K562 (cell line): ENCODE measurements around the gene WDR31. TPM values are rescaled to one million over a fixed set of nuclear protein-coding genes. Genes with fewer than 3 reads are reported as not detected.
A peak's percentile ranks its signal among the peaks of the same experiment; 100 is the strongest.

Experiments
- CEBPG ChIP-seq, 3 experiments: fragments of 200-800 bp in 1 of 3; sonication (Bioruptor generic) in 1 of 3; sonication (generic) in 1 of 3; formaldehyde crosslinking in 1 of 3; IDR thresholded peaks in 2 of 3; conservative IDR thresholded peaks in 1 of 3; 2 replicates each; pipeline versions ENCODE4 v1.6.1 to v1.8.0; 2016 to 2022; ENCODE audit warnings: missing compliant biosample characterization in 2 of 3, missing genetic modification characterization in 2 of 3, mild to moderate bottlenecking in 1 of 3, missing genetic modification reagents in 1 of 3
- EWSR1 ChIP-seq: fragments of 450-650 bp; IDR thresholded peaks from 2 replicates; pipeline ENCODE4 v1.6.1; 2018; ENCODE audit warnings: borderline replicate concordance, mild to moderate bottlenecking, low read depth, moderate library complexity; ENCODE audit not compliant: partially characterized antibody
- GABPA ChIP-seq: fragments of 200-800 bp; sonication (Bioruptor generic); conservative IDR thresholded peaks from 2 replicates; pipeline ENCODE4 v1.6.1; 2016; ENCODE audit warnings: low read depth, missing genetic modification characterization, missing compliant biosample characterization
- JUND ChIP-seq, 2 experiments: IDR thresholded peaks; 2 replicates in 1 of 2; 3 replicates in 1 of 2; pipeline ENCODE4 v1.6.1; 2011; ENCODE audit warnings: borderline replicate concordance in 2 of 2, low read depth in 2 of 2, low read length in 2 of 2, improper control_type of control experiment in 1 of 2, missing biosample characterization in 1 of 2, missing genetic modification characterization in 1 of 2, missing genetic modification reagents in 1 of 2
- KLF16 ChIP-seq: IDR thresholded peaks from 2 replicates; pipeline ENCODE4 v1.6.1; 2016; ENCODE audit warnings: antibody characterized with exemption
- MTA3 ChIP-seq: fragments of 450-650 bp; formaldehyde crosslinking; IDR thresholded peaks from 2 replicates; pipeline ENCODE4 v1.6.1; 2017; ENCODE audit warnings: mild to moderate bottlenecking, borderline replicate concordance
- MXI1 ChIP-seq: IDR thresholded peaks from 2 replicates; pipeline ENCODE4 v1.6.1; 2011; ENCODE audit warnings: low read depth, mild to moderate bottlenecking, improper control_type of control experiment, low read length
- NR1H2 ChIP-seq: sonication (generic); formaldehyde crosslinking; IDR thresholded peaks from 2 replicates; pipeline ENCODE4 v1.4.0; 2020; ENCODE audit warnings: mild to moderate bottlenecking, missing genetic modification reagents
- RBFOX2 ChIP-seq: fragments of 200-400 bp; formaldehyde crosslinking; IDR thresholded peaks from 2 replicates; pipeline ENCODE4 v1.6.1; 2017; ENCODE audit warnings: low read depth, mild to moderate bottlenecking, low read length, moderate library complexity
- RNF2 ChIP-seq: sonication (generic); IDR thresholded peaks from 2 replicates; pipeline ENCODE4 v1.6.1; 2016
- TAF1 ChIP-seq: IDR thresholded peaks from 2 replicates; pipeline ENCODE4 v1.6.1; 2011; ENCODE audit warnings: mild to moderate bottlenecking, low read length, moderate library complexity; ENCODE audit not compliant: insufficient read depth, control insufficient read depth, severe bottlenecking; ENCODE audit errors: extremely low read depth
- polyA plus RNA-seq, 8 experiments: library from polyadenylated mRNA; depleted of rRNA in 4 of 8; stranded (reverse) in 5 of 8; unstranded in 3 of 8; fragments of >200 nt; fragmentation: Nextera tagmentation in 2 of 8; fragmentation: Illumina TruSeq in 1 of 8; extraction: Ambion mirVana in 2 of 8; extraction: Trizol in 1 of 8; gene quantifications; 2 replicates each; pipeline versions ENCODE4 v1.2.1 to v1.2.3, GENCODE V29; 2011 to 2014; ENCODE audit warnings: inconsistent platforms in 1 of 8, missing spikeins in 1 of 8
- total RNA-seq, 7 experiments: library from RNA; depleted of rRNA in 6 of 7; stranded (reverse); fragments of >200 nt in 6 of 7; fragmentation: Illumina TruSeq in 2 of 7; extraction: Trizol in 2 of 7; gene quantifications; 2 replicates each; pipeline versions ENCODE4 v1.2.1 to v1.2.3, GENCODE V29; 2011 to 2021; ENCODE audit warnings: low replicate concordance in 1 of 7
- TF ChIP-seq, protein P1 (sequence below): sonication (generic); formaldehyde crosslinking; IDR thresholded peaks from 2 replicates; pipeline ENCODE4 v1.8.1; 2023; ENCODE audit warnings: mild to moderate bottlenecking, missing genetic modification reagents
- TF ChIP-seq, protein P2 (sequence below), 2 experiments: fragments of 150-350 bp in 1 of 2; IDR thresholded peaks; 2 replicates each; pipeline ENCODE4 v1.6.1; 2012 to 2016; ENCODE audit warnings: low read depth in 2 of 2, low read length in 2 of 2, mild to moderate bottlenecking in 1 of 2, moderate library complexity in 1 of 2
- TF ChIP-seq, protein P3 (sequence below): fragments of 450-650 bp; IDR thresholded peaks from 2 replicates; pipeline ENCODE4 v1.7.0; 2016; ENCODE audit warnings: borderline replicate concordance
- TF ChIP-seq, protein P4 (sequence below): fragments of 450-650 bp; IDR thresholded peaks from 2 replicates; pipeline ENCODE4 v1.6.1; 2016; ENCODE audit warnings: borderline replicate concordance

The WDR31 gene
- total and polyA plus RNA-seq, 9 of the 15 experiments (the other 6 are each of a cell fraction or from before 2014, with no cell fraction given) = 0.35 to 1.8 (median 0.95) TPM

DNA sequence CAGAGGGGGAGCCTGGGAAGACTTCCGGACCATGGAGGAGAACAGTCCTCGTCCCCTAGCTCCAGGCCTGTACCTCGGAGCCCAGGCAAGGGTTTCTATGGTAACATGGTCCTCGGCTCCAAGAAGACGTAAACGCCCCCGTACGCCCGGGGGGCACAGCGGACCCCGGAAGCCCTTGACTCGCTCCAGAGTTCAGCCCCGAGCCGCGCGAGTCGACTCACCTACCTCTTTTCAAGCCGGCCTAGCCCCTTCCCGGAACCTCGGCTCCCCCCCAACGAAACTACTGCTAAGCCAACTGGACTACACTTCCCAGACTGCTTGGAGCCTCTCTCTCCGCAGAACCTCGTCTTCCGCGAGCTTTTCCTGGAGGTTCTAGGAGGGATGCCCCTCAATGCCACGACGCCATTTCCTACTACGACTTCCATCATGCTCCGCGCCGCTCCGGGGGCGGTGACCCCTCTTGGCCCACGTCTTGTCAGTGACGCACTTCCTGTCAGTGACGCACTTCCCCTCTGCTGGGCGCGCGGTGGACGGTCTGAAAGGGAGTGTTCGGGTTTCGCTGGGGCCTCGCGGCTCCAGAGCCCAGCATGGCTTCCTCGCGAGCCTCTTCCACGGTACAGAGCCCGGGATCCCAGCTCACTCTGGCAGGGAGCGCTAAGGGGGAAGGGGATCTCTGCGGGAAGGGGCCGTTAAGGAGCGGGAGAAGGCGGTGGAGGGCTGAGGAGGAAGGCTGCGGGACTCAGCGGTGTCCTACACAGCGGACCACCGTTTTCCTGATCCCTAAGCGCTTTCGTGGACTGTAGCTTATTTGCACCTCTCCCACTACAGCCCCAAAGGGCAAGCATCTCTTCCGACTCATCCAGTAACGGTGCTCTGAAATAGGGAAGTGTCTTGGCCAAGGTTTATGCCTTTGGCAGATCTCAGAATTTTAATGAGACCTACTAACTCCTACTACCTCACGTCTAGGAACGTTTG, 64.6 kb downstream of the WDR31 start, which contains the start of the genes CDC26 and PRPF4 (continued):
- TF ChIP-seq, protein P1, sequence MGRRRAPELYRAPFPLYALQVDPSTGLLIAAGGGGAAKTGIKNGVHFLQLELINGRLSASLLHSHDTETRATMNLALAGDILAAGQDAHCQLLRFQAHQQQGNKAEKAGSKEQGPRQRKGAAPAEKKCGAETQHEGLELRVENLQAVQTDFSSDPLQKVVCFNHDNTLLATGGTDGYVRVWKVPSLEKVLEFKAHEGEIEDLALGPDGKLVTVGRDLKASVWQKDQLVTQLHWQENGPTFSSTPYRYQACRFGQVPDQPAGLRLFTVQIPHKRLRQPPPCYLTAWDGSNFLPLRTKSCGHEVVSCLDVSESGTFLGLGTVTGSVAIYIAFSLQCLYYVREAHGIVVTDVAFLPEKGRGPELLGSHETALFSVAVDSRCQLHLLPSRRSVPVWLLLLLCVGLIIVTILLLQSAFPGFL (CRISPR knock-in tag) = peak; percentile 24; the same call in 1 of the 2 replicates
- TF ChIP-seq EWSR1 (no peak), GABPA (peak; percentile 97), TAF1 (peak; percentile 86), MXI1 (peak; percentile 51; the same call in 1 of the 2 replicates), RNF2 (no peak), NR1H2 (no peak), RBFOX2 (peak; percentile 99), MTA3 (peak; percentile 56; the same call in 1 of the 2 replicates), CEBPG (CRISPR knock-in tag; IDR thresholded peaks at IDR 0.05) (peak; percentile 9; the same call in 1 of the 2 replicates), CEBPG (tag; conservative IDR thresholded peaks at IDR 0.05 in 1 of 2, IDR thresholded peaks at IDR 0.05 in 1 of 2) (no peak), JUND (IDR thresholded peaks at IDR 0.05; ENCODE audit: borderline replicate concordance, low read depth, low read length) (peak; percentile 63; the same call in 1 of the 2 replicates), JUND (tag; IDR thresholded peaks at IDR 0.05; ENCODE audit: borderline replicate concordance, low read depth, low read length) (peak; percentile 52; the same call in 2 of the 3 replicates), KLF16 (no peak)
- TF ChIP-seq, protein P2, sequence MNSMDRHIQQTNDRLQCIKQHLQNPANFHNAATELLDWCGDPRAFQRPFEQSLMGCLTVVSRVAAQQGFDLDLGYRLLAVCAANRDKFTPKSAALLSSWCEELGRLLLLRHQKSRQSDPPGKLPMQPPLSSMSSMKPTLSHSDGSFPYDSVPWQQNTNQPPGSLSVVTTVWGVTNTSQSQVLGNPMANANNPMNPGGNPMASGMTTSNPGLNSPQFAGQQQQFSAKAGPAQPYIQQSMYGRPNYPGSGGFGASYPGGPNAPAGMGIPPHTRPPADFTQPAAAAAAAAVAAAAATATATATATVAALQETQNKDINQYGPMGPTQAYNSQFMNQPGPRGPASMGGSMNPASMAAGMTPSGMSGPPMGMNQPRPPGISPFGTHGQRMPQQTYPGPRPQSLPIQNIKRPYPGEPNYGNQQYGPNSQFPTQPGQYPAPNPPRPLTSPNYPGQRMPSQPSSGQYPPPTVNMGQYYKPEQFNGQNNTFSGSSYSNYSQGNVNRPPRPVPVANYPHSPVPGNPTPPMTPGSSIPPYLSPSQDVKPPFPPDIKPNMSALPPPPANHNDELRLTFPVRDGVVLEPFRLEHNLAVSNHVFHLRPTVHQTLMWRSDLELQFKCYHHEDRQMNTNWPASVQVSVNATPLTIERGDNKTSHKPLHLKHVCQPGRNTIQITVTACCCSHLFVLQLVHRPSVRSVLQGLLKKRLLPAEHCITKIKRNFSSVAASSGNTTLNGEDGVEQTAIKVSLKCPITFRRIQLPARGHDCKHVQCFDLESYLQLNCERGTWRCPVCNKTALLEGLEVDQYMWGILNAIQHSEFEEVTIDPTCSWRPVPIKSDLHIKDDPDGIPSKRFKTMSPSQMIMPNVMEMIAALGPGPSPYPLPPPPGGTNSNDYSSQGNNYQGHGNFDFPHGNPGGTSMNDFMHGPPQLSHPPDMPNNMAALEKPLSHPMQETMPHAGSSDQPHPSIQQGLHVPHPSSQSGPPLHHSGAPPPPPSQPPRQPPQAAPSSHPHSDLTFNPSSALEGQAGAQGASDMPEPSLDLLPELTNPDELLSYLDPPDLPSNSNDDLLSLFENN (IDR thresholded peaks at IDR 0.05; ENCODE audit: low read depth in 2 of 2, low read length in 2 of 2) = 0 out of 4 replicates have a peak, but pooled peaks of 1 of the 2 experiments have one; percentile 22
- TF ChIP-seq, protein P3, sequence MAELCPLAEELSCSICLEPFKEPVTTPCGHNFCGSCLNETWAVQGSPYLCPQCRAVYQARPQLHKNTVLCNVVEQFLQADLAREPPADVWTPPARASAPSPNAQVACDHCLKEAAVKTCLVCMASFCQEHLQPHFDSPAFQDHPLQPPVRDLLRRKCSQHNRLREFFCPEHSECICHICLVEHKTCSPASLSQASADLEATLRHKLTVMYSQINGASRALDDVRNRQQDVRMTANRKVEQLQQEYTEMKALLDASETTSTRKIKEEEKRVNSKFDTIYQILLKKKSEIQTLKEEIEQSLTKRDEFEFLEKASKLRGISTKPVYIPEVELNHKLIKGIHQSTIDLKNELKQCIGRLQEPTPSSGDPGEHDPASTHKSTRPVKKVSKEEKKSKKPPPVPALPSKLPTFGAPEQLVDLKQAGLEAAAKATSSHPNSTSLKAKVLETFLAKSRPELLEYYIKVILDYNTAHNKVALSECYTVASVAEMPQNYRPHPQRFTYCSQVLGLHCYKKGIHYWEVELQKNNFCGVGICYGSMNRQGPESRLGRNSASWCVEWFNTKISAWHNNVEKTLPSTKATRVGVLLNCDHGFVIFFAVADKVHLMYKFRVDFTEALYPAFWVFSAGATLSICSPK = no peak
- TF ChIP-seq, protein P4, sequence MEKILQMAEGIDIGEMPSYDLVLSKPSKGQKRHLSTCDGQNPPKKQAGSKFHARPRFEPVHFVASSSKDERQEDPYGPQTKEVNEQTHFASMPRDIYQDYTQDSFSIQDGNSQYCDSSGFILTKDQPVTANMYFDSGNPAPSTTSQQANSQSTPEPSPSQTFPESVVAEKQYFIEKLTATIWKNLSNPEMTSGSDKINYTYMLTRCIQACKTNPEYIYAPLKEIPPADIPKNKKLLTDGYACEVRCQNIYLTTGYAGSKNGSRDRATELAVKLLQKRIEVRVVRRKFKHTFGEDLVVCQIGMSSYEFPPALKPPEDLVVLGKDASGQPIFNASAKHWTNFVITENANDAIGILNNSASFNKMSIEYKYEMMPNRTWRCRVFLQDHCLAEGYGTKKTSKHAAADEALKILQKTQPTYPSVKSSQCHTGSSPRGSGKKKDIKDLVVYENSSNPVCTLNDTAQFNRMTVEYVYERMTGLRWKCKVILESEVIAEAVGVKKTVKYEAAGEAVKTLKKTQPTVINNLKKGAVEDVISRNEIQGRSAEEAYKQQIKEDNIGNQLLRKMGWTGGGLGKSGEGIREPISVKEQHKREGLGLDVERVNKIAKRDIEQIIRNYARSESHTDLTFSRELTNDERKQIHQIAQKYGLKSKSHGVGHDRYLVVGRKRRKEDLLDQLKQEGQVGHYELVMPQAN = peak; percentile 93
